Thyroid gland (tissue), 4 donors: Measurements from ENCODE around the gene PSAP.

Source experiments
- CTCF ChIP-seq, 6 experiments: fragments of 200-600 bp in 3 of 6; fragments of 450-650 bp in 3 of 6; sonication (generic) in 3 of 6; IDR thresholded peaks; one replicate each; pipeline ENCODE4 v1.5.1; 2016 to 2019; ENCODE audit warnings: antibody characterized with exemption in 6 of 6, mild to moderate bottlenecking in 2 of 6, inconsistent platforms in 1 of 6, moderate library complexity in 1 of 6
- POLR2A ChIP-seq, 2 donors: fragments of 450-650 bp; IDR thresholded peaks; one replicate each; pipeline ENCODE4 v1.6.1; 2017; ENCODE audit warnings: antibody characterized with exemption in 2 of 2, mild to moderate bottlenecking in 2 of 2, moderate library complexity in 1 of 2

- no peak for TF ChIP-seq CTCF (IDR thresholded peaks at IDR 0.05)
- TF ChIP-seq POLR2A (IDR thresholded peaks at IDR 0.05) = no peak
Measured at GRCh38 chr10:71795248-71795647, 55.8 kb downstream of the PSAP start.
